ENCODE data around the gene SNAP91.

- TF ChIP-seq CTCF (IDR thresholded peaks at IDR 0.05) = no peak
- TF ChIP-seq POLR2A (IDR thresholded peaks at IDR 0.05) = no peak
- TF ChIP-seq POLR2AphosphoS5 (IDR thresholded peaks at IDR 0.05) = no peak
Measured at GRCh38 chr6:83613378-83613777, 95.5 kb downstream of the SNAP91 start.
